Measurements from ENCODE around the gene UTS2R. TPM values are rescaled to one million over a fixed set of nuclear protein-coding genes. Genes with fewer than 3 reads are reported as not detected.

The UTS2R gene
- total RNA-seq, 2 donors from 2014 or later: not detected

- no peak for DNase-seq (ENCODE audit: low spot score)
- no peaks in the 10 kb centered on the region for H3K9me3 ChIP-seq
- no peak overlapping the region for H3K27ac ChIP-seq
- H3K4me1 ChIP-seq (replicated peaks): peaks cover 5% of the 10 kb centered on the region
- no peaks in the 10 kb centered on the region for H3K27me3 ChIP-seq (replicated peaks; ENCODE audit: insufficient read depth)
- H3K36me3 ChIP-seq: no peaks in the 10 kb centered on the region
- no peak overlapping the region for H3K4me3 ChIP-seq
- TF ChIP-seq POLR2A (IDR thresholded peaks at IDR 0.05): no peak
- TF ChIP-seq CTCF (IDR thresholded peaks at IDR 0.05): no peak
- TF ChIP-seq POLR2AphosphoS5 (IDR thresholded peaks at IDR 0.05): no peak
- WGBS: 54% methylated on average over 31 of the region's 38 CpGs
- intact Hi-C loops (cut with DNase I): no loop called here
Observed at GRCh38 chr17:82386881-82387704, 15.5 kb downstream of the UTS2R start.

- DNase-seq (ENCODE audit: low spot score): no peak
- Histone ChIP-seq H3K36me3 (no peaks in the 10 kb centered on the region), H3K4me1 (replicated peaks) (peaks cover 5% of the 10 kb centered on the region), H3K27ac (no peak overlapping the region), H3K9me3 (no peaks in the 10 kb centered on the region), H3K4me3 (no peak overlapping the region), H3K27me3 (replicated peaks; ENCODE audit: insufficient read depth) (no peaks in the 10 kb centered on the region)
- 84% methylated on average over 3 of the region's 3 CpGs for WGBS
- no peak for TF ChIP-seq CTCF (IDR thresholded peaks at IDR 0.05)
- TF ChIP-seq POLR2A (IDR thresholded peaks at IDR 0.05): no peak
- TF ChIP-seq POLR2AphosphoS5 (IDR thresholded peaks at IDR 0.05): no peak
- intact Hi-C loops (cut with DNase I): no loop called here
Observed at GRCh38 chr17:82387705-82388106, 16.1 kb downstream of the UTS2R start.

GRCh38 chr17:82388223-82388921 is 16.8 kb downstream of the UTS2R start:
- WGBS: 71% methylated on average over 32 of the region's 34 CpGs
- intact Hi-C loops (cut with DNase I): no loop called here
- Histone ChIP-seq H3K4me3 (no peak overlapping the region), H3K4me1 (replicated peaks) (peaks cover 5% of the 10 kb centered on the region), H3K27me3 (replicated peaks; ENCODE audit: insufficient read depth) (no peaks in the 10 kb centered on the region), H3K27ac (no peak overlapping the region), H3K36me3 (no peaks in the 10 kb centered on the region), H3K9me3 (no peaks in the 10 kb centered on the region)
- TF ChIP-seq POLR2AphosphoS5 (IDR thresholded peaks at IDR 0.05) (no peak), CTCF (IDR thresholded peaks at IDR 0.05) (no peak), POLR2A (IDR thresholded peaks at IDR 0.05) (no peak)
- DNase-seq (ENCODE audit: low spot score): no peak

- H3K36me3 ChIP-seq: no peaks in the 10 kb centered on the region
- H3K9me3 ChIP-seq: no peaks in the 10 kb centered on the region
- no peak for TF ChIP-seq POLR2AphosphoS5 (IDR thresholded peaks at IDR 0.05)
- TF ChIP-seq CTCF (IDR thresholded peaks at IDR 0.05): no peak
- no peak for TF ChIP-seq POLR2A (IDR thresholded peaks at IDR 0.05)
- no peak for DNase-seq (ENCODE audit: low spot score)
- H3K4me3 ChIP-seq: no peak overlapping the region
- no peak overlapping the region for H3K27ac ChIP-seq
- peaks cover 5% of the 10 kb centered on the region for H3K4me1 ChIP-seq (replicated peaks)
- no peaks in the 10 kb centered on the region for H3K27me3 ChIP-seq (replicated peaks; ENCODE audit: insufficient read depth)
- intact Hi-C loops (cut with DNase I): no loop called here
- 91% methylated on average over 21 of the region's 21 CpGs for WGBS
Observed at GRCh38 chr17:82388922-82389283, 17.3 kb downstream of the UTS2R start.
